GM18907 (cell line): ENCODE data around the gene RASD1.

Source experiments
- ATAC-seq: cut with Tn5 transposase; IDR thresholded peaks from one replicate; pipeline ENCODE4 v1.9.1; 2021; ENCODE audit warnings: mild to moderate bottlenecking, moderate library complexity; ENCODE audit not compliant: unreplicated experiment

The RASD1 gene

DNA sequence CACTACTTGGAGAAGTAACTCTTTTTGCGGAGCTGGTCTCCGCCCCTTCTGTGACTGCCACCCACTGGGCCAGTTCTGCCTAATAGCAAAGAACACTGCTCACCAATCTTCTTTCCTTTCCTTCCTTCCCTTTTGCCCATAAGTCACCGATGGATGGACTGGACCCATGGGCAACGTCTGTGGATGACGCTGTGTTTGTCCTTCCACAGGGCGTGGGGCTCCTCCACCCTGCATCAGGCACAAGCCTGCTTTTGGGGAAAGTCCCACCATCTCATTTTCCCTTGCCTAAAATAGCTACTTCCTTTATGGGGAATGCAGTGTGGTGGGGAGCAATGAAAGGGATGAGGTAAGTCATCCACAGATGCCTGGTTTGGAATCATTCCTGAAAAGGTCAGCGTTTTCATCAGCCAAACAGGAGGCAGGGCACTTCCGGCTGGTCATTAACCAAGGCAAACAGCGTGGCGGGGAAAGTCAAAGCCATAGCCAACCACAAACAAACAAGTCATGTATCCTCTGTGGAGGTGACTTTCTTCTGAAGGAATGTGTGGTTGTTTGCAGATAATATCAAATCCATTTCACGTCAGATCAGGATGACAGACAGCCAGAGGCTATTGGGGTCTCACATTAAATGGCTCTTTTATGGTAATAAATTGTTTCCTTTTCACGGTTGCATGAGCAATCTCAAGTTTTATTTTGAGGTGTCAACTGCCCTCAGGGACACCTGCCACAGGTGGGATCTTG, 50.1 kb downstream of the RASD1 start:
- no peak for ATAC-seq

DNA sequence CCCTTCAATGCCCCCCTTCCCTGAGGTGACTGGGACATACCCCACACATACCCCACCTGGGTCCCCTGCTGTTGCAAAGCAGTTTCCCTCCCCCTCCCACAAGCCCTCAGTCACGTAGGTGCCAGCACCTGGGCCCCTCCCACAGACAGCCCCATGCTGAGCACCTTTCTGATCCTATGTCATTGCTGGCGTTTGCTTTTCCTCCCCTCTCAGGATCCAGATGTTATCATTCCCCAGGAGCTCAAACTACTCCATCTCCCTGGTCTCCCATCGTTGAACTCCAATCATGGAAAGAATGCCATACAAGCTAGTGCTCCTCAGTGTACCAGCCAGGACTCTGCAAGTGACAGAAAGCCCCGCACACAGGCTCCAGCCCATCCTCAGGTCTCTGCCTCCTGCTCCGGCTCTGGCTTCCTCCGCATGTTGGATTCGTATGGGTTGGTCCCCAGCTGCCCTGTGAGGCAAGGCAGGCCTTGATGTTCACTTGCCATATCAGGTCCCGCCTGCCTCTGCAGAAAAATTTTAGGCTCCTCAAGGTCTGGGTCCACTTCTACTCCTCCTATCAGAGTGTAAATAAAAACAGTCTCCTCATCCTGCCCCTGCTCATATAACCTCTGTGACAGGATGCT, 50.8 kb downstream of the RASD1 start:
- ATAC-seq = no peak
